Measurements from ENCODE around the gene NIN. TPM values are rescaled to one million over a fixed set of nuclear protein-coding genes. Genes with fewer than 3 reads are reported as not detected.

Gene NIN
- polyA plus RNA-seq, 4 donors, result 1.9 to 4.7 (median 3.8) TPM

DNA sequence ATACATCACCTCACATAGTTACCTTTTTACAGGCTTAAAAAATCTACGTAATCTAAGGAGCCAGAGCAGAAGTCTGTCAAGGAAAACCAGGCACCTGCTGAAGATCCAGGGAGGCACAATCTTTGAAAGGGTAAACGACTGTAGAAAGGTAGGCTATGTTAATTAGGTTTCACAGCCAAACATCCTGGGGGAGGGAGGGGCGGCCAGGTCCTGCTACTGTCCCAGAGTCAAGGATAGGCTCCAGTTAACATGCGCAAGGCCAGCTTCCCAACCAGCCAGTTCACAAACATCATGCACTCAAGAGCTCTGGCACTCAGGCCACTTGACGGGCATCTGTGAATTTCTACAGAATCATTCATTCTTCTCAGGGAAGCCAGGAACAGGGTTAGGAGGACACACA lies 22.9 kb downstream of the NIN start:
- H3K27ac ChIP-seq (ENCODE audit: low read depth in 1 of 3, low read length in 2 of 3), result no peak overlapping the region
- no peak for DNase-seq
- FAIRE-seq, result no peak
- no peak overlapping the region for H3K4me3 ChIP-seq (ENCODE audit: low read depth in 1 of 3, low read length in 3 of 3)
- WGBS, 3 donors, result 81 to 85% (median 85%) methylated on average over 5 of the region's 5 CpGs
- no peaks in the 10 kb centered on the region for H3K36me3 ChIP-seq (ENCODE audit: control insufficient read depth in 3 of 3, insufficient read depth in 2 of 3, low read depth in 1 of 3, low read length in 3 of 3)
- H3K9me3 ChIP-seq (ENCODE audit: control insufficient read depth in 2 of 2, insufficient read depth in 1 of 2, low read depth in 1 of 2, low read length in 1 of 2), result no peaks in the 10 kb centered on the region
- H3K27me3 ChIP-seq (ENCODE audit: control insufficient read depth in 3 of 3, insufficient read depth in 3 of 3, low read length in 3 of 3), result no peaks in the 10 kb centered on the region
- peaks cover 0 to 8% (median 0%) of the 10 kb centered on the region in 3 donors for H3K4me1 ChIP-seq (ENCODE audit: control insufficient read depth in 3 of 3, insufficient read depth in 2 of 3, low read depth in 1 of 3, low read length in 2 of 3)

DNA sequence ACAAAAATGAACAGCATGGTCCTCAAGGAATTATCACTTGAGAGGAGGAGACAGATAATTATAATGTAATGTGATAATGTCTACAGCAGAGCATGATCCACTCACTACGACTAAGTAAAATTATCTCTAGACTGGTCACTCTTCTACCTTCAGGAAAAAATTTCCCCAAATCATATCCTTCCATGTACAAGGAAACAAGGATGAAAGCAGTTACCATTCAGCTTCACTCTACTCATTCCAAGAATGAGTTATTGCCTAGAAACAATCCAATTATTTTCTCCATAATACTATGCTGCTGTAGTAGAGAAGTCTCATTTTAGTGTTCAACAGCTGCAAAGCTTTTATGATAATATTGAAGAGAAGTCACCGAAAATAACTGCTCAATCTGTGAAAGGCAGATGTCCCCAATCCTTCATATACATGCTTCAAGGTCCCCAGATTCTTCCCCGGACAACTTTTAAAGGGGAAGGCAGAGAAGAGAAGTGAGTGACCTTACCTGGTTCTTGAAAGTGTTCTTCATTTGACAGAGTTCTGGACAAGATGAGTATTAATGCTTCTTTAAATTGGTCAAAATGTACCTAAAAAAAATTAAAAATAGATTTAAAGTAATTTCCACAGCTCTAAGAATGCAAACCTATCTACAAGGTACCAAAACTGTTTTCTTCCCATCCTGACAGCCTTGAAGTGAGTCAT lies 24.6 kb downstream of the NIN start:
- Histone ChIP-seq H3K4me1 (ENCODE audit: control insufficient read depth in 3 of 3, insufficient read depth in 2 of 3, low read depth in 1 of 3, low read length in 2 of 3) (no peaks in the 10 kb centered on the region), H3K9me3 (ENCODE audit: control insufficient read depth in 2 of 2, insufficient read depth in 1 of 2, low read depth in 1 of 2, low read length in 1 of 2) (no peaks in the 10 kb centered on the region), H3K27ac (ENCODE audit: low read depth in 1 of 3, low read length in 2 of 3) (no peak overlapping the region), H3K4me3 (ENCODE audit: low read depth in 1 of 3, low read length in 3 of 3) (no peak overlapping the region), H3K27me3 (ENCODE audit: control insufficient read depth in 3 of 3, insufficient read depth in 3 of 3, low read length in 3 of 3) (no peaks in the 10 kb centered on the region), H3K36me3 (ENCODE audit: control insufficient read depth in 3 of 3, insufficient read depth in 2 of 3, low read depth in 1 of 3, low read length in 3 of 3) (no peaks in the 10 kb centered on the region)
- 87 to 94% (median 89%) methylated on average over 3 of the region's 3 CpGs for WGBS, 3 donors
- no peak for FAIRE-seq
- DNase-seq, result no peak

DNA sequence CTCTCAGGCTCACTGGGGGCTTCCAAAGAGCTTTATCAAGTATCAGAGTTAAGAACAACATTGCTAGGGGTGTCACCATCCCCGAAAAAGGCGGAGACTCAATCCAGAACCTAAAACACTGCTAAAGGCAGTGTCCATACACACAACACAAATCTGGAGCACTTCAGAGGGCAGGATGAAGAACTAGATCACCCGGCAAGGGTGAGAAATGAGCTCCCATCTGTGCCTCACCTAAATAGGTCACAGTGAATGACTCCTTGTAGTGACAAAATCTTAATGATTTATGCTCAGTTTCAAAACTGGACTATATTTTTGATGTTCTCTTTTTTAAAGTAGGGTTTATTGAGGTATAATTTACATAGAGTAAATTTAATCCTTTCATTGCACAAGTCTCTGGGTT lies 25.6 kb downstream of the NIN start:
- no peak for FAIRE-seq
- WGBS, 3 donors, result 91 to 96% (median 95%) methylated on average over 3 of the region's 3 CpGs
- H3K36me3 ChIP-seq (ENCODE audit: control insufficient read depth in 3 of 3, insufficient read depth in 2 of 3, low read depth in 1 of 3, low read length in 3 of 3), result no peaks in the 10 kb centered on the region

DNA sequence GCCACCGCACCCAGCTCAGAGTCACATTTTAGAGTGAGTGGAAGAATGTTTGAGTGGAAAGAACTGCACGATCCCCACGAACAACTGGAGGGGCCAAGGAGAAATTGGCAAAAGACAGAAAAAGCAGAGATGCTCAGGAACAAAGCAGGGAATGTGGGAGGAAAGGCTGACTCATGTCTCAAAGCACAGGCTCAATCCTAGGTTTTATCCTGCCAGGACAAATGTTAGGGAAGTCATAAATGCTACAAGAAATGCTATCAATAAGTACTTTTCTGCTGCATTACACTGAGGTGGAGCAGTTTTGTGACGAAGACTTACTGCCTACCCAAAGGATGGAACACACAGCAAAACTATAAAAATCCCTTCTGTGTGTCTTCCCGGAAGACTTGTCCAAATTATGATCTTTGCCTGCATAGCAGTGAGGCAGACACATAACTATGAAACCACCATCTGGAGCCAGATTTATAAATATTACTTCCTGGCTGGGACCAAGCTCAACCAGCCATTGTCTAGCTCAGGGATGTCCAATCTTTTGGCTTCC lies 26.7 kb downstream of the NIN start:
- DNase-seq (no peak), FAIRE-seq (no peak)
- WGBS, 3 donors, result 73 to 94% (median 80%) methylated on average over 5 of the region's 5 CpGs
- H3K4me3 ChIP-seq (ENCODE audit: low read depth in 1 of 3, low read length in 3 of 3), result no peak overlapping the region
- H3K4me1 ChIP-seq (ENCODE audit: control insufficient read depth in 3 of 3, insufficient read depth in 2 of 3, low read depth in 1 of 3, low read length in 2 of 3), result no peaks in the 10 kb centered on the region
- no peaks in the 10 kb centered on the region for H3K9me3 ChIP-seq (ENCODE audit: control insufficient read depth in 2 of 2, insufficient read depth in 1 of 2, low read depth in 1 of 2, low read length in 1 of 2)
- no peaks in the 10 kb centered on the region for H3K27me3 ChIP-seq (ENCODE audit: control insufficient read depth in 3 of 3, insufficient read depth in 3 of 3, low read length in 3 of 3)
- peaks cover 0 to under 1% (median 0%) of the 10 kb centered on the region in 3 donors for H3K36me3 ChIP-seq (ENCODE audit: control insufficient read depth in 3 of 3, insufficient read depth in 2 of 3, low read depth in 1 of 3, low read length in 3 of 3)
- H3K27ac ChIP-seq (ENCODE audit: low read depth in 1 of 3, low read length in 2 of 3), result no peak overlapping the region

More for the DNA sequence above, 25.6 kb downstream of the NIN start:
- no peak overlapping the region for H3K27ac ChIP-seq (ENCODE audit: low read depth in 1 of 3, low read length in 2 of 3)
- no peaks in the 10 kb centered on the region for H3K4me1 ChIP-seq (ENCODE audit: control insufficient read depth in 3 of 3, insufficient read depth in 2 of 3, low read depth in 1 of 3, low read length in 2 of 3)
- H3K4me3 ChIP-seq (ENCODE audit: low read depth in 1 of 3, low read length in 3 of 3), result no peak overlapping the region
- H3K27me3 ChIP-seq (ENCODE audit: control insufficient read depth in 3 of 3, insufficient read depth in 3 of 3, low read length in 3 of 3), result no peaks in the 10 kb centered on the region
- H3K9me3 ChIP-seq (ENCODE audit: control insufficient read depth in 2 of 2, insufficient read depth in 1 of 2, low read depth in 1 of 2, low read length in 1 of 2), result no peaks in the 10 kb centered on the region
- DNase-seq, result no peak

DNA sequence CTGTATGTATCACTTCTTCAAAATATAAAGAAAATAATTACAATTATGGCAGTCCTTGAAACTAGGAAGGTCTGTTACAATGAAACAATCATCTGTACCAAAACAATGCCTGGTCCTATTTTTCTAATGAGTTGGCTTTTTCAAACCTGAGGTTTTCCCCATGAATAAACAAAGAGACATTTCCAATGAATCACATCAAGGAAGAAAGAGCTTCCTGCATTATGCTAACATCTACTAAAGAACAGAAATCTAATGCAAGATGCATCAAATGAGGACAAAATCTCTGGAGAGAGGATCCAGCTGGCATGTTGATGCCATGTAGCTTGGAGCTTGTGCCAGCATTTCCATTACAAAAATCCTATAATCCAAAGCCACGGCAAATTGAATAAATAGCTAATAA lies 29.3 kb downstream of the NIN start:
- no peak overlapping the region for H3K27ac ChIP-seq (ENCODE audit: low read depth in 1 of 3, low read length in 2 of 3)
- WGBS, 3 donors, result 71 to 95% (median 90%) methylated on average over 1 of the region's 1 CpG

DNA sequence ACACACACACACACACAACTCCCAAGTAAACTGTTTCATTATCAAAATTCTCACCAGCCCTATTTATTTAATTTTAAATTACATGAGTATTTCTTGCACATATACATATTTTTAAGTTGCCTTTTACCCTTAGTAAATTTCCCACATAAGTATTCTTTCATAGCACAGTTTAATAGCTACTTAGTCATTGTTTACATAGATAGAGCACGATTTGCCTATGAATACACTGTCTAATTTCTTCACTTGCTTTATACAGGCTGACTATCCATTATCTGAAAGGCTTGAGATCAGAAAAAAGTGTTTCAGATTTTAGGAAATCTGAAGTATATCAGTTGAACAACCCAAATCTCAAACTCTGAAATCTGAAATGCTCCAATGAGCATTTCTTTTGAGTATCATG lies 30.9 kb downstream of the NIN start:
- H3K27ac ChIP-seq (ENCODE audit: low read depth in 1 of 3, low read length in 2 of 3), result no peak overlapping the region
- 26 to 59% (median 40%) methylated on average over 1 of the region's 1 CpG for WGBS, 3 donors
- FAIRE-seq (no peak), DNase-seq (no peak)
- H3K4me1 ChIP-seq (ENCODE audit: control insufficient read depth in 3 of 3, insufficient read depth in 2 of 3, low read depth in 1 of 3, low read length in 2 of 3), result peaks cover 0 to 2% (median 0%) of the 10 kb centered on the region in 3 donors
- no peaks in the 10 kb centered on the region for H3K9me3 ChIP-seq (ENCODE audit: control insufficient read depth in 2 of 2, insufficient read depth in 1 of 2, low read depth in 1 of 2, low read length in 1 of 2)
- peaks cover 0 to 7% (median 0%) of the 10 kb centered on the region in 3 donors for H3K27me3 ChIP-seq (ENCODE audit: control insufficient read depth in 3 of 3, insufficient read depth in 3 of 3, low read length in 3 of 3)
- no peak overlapping the region for H3K4me3 ChIP-seq (ENCODE audit: low read depth in 1 of 3, low read length in 3 of 3)
- peaks cover 0 to 3% (median 0%) of the 10 kb centered on the region in 3 donors for H3K36me3 ChIP-seq (ENCODE audit: control insufficient read depth in 3 of 3, insufficient read depth in 2 of 3, low read depth in 1 of 3, low read length in 3 of 3)

More for the DNA sequence above, 29.3 kb downstream of the NIN start:
- DNase-seq (no peak), FAIRE-seq (no peak)
- Histone ChIP-seq H3K27me3 (ENCODE audit: control insufficient read depth in 3 of 3, insufficient read depth in 3 of 3, low read length in 3 of 3) (peaks cover 0 to 7% (median 0%) of the 10 kb centered on the region in 3 donors), H3K4me1 (ENCODE audit: control insufficient read depth in 3 of 3, insufficient read depth in 2 of 3, low read depth in 1 of 3, low read length in 2 of 3) (no peaks in the 10 kb centered on the region), H3K4me3 (ENCODE audit: low read depth in 1 of 3, low read length in 3 of 3) (no peak overlapping the region), H3K9me3 (ENCODE audit: control insufficient read depth in 2 of 2, insufficient read depth in 1 of 2, low read depth in 1 of 2, low read length in 1 of 2) (no peaks in the 10 kb centered on the region), H3K36me3 (ENCODE audit: control insufficient read depth in 3 of 3, insufficient read depth in 2 of 3, low read depth in 1 of 3, low read length in 3 of 3) (peaks cover 0 to 3% (median 0%) of the 10 kb centered on the region in 3 donors)

DNA sequence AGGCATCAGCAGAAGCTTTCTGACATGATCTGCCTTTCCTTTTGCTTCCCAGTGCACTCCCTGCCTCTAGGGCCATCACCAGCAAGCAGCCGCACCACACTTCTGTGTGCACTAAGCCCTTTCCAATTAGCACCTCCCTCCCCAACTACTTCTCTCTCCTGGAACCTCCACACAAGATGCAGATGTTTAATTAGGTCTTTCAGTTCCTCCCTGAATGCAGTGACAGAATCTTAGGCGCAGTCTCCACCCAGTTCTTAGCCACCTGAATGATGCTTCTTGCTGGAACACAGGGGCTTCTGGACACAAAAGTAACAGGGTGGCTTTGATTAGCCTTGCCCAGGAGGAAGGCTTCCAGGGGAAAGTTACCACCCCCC lies 32.9 kb downstream of the NIN start:
- FAIRE-seq, result no peak
- DNase-seq, result no peak
- 84 to 96% (median 93%) methylated on average over 2 of the region's 2 CpGs for WGBS, 3 donors

DNA sequence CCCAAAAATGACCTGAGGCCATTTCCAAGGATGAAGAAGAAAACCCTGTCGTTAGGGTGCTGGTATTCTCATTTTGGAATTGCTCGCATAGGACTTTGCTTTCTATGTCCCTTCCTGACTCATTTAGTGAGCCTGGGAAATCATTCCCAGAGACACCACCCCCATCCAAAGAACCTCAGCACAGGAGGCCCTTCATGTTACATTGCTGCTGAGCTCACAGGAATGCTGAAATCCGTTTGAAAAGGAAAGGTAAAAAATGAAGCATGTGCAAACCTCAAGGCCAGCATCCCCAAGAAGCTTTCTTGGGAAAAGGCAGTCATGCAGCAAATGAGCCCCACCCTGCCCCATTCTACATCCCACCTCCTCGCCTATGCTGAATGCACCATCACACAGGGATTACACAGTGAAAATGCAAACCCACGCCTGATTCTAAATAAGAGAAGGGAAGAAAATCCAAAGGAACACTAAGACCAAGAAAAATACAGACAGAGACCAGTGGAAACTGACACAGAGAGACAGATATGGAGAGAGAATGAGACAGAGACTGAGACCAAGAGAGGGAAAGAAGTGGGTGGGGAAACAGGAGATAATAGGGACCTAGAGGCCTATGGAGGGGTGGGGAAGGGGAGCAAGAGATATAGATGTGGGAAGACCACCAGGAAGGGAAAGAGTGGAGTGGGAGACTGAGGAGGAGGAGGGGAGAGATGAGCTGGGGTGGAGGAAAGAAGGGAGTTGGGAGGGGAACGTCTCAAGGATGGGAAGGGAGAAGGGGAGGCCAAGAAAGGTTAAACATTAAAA lies 33.5 kb downstream of the NIN start:
- WGBS, 3 donors, result 78 to 83% (median 83%) methylated on average over 5 to 6 of the region's 6 CpGs
- peaks cover 0 to 2% (median 0%) of the 10 kb centered on the region in 3 donors for H3K4me1 ChIP-seq (ENCODE audit: control insufficient read depth in 3 of 3, insufficient read depth in 2 of 3, low read depth in 1 of 3, low read length in 2 of 3)
- H3K9me3 ChIP-seq (ENCODE audit: control insufficient read depth in 2 of 2, insufficient read depth in 1 of 2, low read depth in 1 of 2, low read length in 1 of 2), result no peaks in the 10 kb centered on the region
- peaks cover 0 to 10% (median 0%) of the 10 kb centered on the region in 3 donors for H3K27me3 ChIP-seq (ENCODE audit: control insufficient read depth in 3 of 3, insufficient read depth in 3 of 3, low read length in 3 of 3)
- H3K27ac ChIP-seq (ENCODE audit: low read depth in 1 of 3, low read length in 2 of 3), result no peak overlapping the region
- FAIRE-seq, result no peak
- no peak for DNase-seq
- H3K4me3 ChIP-seq (ENCODE audit: low read depth in 1 of 3, low read length in 3 of 3), result no peak overlapping the region
- peaks cover 0 to 3% (median 0%) of the 10 kb centered on the region in 3 donors for H3K36me3 ChIP-seq (ENCODE audit: control insufficient read depth in 3 of 3, insufficient read depth in 2 of 3, low read depth in 1 of 3, low read length in 3 of 3)

More for the DNA sequence above, 32.9 kb downstream of the NIN start:
- H3K9me3 ChIP-seq (ENCODE audit: control insufficient read depth in 2 of 2, insufficient read depth in 1 of 2, low read depth in 1 of 2, low read length in 1 of 2), result no peaks in the 10 kb centered on the region
- H3K27me3 ChIP-seq (ENCODE audit: control insufficient read depth in 3 of 3, insufficient read depth in 3 of 3, low read length in 3 of 3), result peaks cover 0 to 7% (median 0%) of the 10 kb centered on the region in 3 donors
- H3K4me3 ChIP-seq (ENCODE audit: low read depth in 1 of 3, low read length in 3 of 3), result no peak overlapping the region
- H3K4me1 ChIP-seq (ENCODE audit: control insufficient read depth in 3 of 3, insufficient read depth in 2 of 3, low read depth in 1 of 3, low read length in 2 of 3), result peaks cover 0 to 2% (median 0%) of the 10 kb centered on the region in 3 donors
- no peak overlapping the region for H3K27ac ChIP-seq (ENCODE audit: low read depth in 1 of 3, low read length in 2 of 3)
- peaks cover 0 to 3% (median 0%) of the 10 kb centered on the region in 3 donors for H3K36me3 ChIP-seq (ENCODE audit: control insufficient read depth in 3 of 3, insufficient read depth in 2 of 3, low read depth in 1 of 3, low read length in 3 of 3)
